Measurements from ENCODE around the gene MTCL3.

MTCL3 gene

DNA sequence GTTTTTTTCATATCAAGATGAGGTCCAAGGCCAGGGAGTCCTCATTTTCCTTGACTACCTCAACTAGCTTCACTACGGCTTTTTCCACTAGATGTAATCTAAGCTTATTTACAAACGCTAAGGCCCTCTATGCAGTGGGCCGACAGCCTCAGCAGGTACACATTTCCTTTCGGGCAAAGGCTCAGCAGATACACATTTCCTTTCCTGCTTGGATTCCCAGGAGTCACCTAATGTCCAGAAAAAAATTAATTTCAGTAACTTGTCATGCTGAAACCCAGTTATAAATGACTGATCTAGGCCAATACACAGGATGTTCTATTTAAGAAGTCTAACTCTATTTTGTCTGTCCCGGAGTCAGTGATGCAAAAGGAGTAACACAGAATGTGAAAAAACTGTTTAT is 52.7 kb downstream of the MTCL3 start:
- TF ChIP-seq, protein P1, sequence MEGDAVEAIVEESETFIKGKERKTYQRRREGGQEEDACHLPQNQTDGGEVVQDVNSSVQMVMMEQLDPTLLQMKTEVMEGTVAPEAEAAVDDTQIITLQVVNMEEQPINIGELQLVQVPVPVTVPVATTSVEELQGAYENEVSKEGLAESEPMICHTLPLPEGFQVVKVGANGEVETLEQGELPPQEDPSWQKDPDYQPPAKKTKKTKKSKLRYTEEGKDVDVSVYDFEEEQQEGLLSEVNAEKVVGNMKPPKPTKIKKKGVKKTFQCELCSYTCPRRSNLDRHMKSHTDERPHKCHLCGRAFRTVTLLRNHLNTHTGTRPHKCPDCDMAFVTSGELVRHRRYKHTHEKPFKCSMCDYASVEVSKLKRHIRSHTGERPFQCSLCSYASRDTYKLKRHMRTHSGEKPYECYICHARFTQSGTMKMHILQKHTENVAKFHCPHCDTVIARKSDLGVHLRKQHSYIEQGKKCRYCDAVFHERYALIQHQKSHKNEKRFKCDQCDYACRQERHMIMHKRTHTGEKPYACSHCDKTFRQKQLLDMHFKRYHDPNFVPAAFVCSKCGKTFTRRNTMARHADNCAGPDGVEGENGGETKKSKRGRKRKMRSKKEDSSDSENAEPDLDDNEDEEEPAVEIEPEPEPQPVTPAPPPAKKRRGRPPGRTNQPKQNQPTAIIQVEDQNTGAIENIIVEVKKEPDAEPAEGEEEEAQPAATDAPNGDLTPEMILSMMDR (IDR thresholded peaks at IDR 0.05), result no peak

- TF ChIP-seq, protein P1 (IDR thresholded peaks at IDR 0.05), result peak; percentile 95
Measured at GRCh38 chr6:127464881-127465459, 54.2 kb downstream of the MTCL3 start.

- TF ChIP-seq, protein P1 (IDR thresholded peaks at IDR 0.05), result no peak
Measured at GRCh38 chr6:127464161-127464880, 54.8 kb downstream of the MTCL3 start.

GRCh38 chr6:127463056-127463455 is 56.1 kb downstream of the MTCL3 start:
- TF ChIP-seq, protein P1 (IDR thresholded peaks at IDR 0.05), result no peak

GRCh38 chr6:127462376-127462775 is 56.8 kb downstream of the MTCL3 start:
- TF ChIP-seq, protein P1 (IDR thresholded peaks at IDR 0.05), result peak; percentile 21; the same call in 1 of the 2 replicates

DNA sequence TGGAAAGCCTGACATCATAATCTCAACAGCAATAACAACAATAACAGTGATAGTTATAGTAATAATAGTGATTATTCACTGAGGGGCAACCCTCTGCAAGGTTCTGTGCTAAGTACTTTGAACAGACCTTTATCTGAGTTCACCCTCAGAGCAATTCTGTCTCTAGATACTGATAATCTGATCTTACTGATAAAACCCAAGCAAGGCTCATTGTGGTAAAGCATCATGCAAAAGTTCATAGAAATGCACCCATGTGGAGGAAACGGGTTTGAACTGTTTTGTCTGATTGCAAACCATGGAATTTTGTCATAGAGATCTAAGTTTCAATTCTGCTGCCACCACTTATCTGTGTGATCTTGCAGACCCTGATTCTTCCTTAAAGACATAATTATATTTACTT is 58.7 kb downstream of the MTCL3 start:
- TF ChIP-seq, protein P1 (IDR thresholded peaks at IDR 0.05), result no peak

DNA sequence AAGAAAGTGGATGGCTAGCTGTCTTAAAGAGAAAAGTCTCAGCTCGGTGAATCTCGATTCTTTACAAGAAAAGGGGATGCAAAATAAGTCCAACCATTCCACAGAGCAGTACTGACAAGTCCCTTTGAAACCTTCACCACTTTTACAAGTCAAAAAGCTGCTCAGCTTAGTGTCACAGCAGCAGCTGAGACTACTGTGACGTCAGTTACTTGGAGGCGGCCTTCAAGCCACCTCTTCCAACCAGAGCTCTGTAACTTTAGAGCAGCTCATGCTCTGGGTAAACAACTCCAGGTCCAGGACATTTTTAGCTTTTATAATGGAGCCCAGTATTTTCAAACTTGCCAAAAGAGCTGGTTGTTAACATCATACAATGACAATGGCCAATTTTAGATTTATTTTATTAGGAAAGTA is 59.9 kb downstream of the MTCL3 start, which contains the start of gene KIAA0408:
Gene KIAA0408 (minus strand): TSS at position 159 of the 411 bp plus-strand sequence. CDS start 5,408 bp downstream, outside the sequence.
- TF ChIP-seq, protein P1 (IDR thresholded peaks at IDR 0.05), result no peak

Data from LNCAP (cell line).